GM12874 (cell line): ENCODE data around the gene ADAMTS8.

Source experiments
- CTCF ChIP-seq: IDR thresholded peaks from 2 replicates; pipeline ENCODE4 v1.5.1; 2011; ENCODE audit warnings: low read depth, mild to moderate bottlenecking, control low read depth, low read length, moderate library complexity; ENCODE audit not compliant: insufficient read depth

ADAMTS8 gene

GRCh38 chr11:130428316-130429119, at the start of gene ADAMTS8:
TSS of gene ADAMTS8 (minus strand) at chr11:130428609. CDS start at chr11:130428286, 323 bp downstream.
- TF ChIP-seq CTCF = no peak

- TF ChIP-seq CTCF = no peak
Observed at GRCh38 chr11:130477586-130478203, 49.3 kb upstream of the ADAMTS8 start.

GRCh38 chr11:130476922-130477491, 48.6 kb upstream of the ADAMTS8 start:
- no peak for TF ChIP-seq CTCF

- TF ChIP-seq CTCF = no peak
Observed at GRCh38 chr11:130476200-130476921, 48.0 kb upstream of the ADAMTS8 start.

GRCh38 chr11:130475426-130476053, 47.1 kb upstream of the ADAMTS8 start:
- TF ChIP-seq CTCF = no peak

GRCh38 chr11:130474637-130475400, 46.4 kb upstream of the ADAMTS8 start:
- TF ChIP-seq CTCF = no peak
